Bronchial epithelial cell (primary cell): Measurements from ENCODE around the gene CFH. TPM values are rescaled to one million over a fixed set of nuclear protein-coding genes. Genes with fewer than 3 reads are reported as not detected.

Experiments used
- DNase-seq: peaks from one replicate; pipeline ENCODE4 v3.0.0-alpha.2; 2010; ENCODE audit warnings: low read depth
- FAIRE-seq: peaks from 2 replicates; lab custom pipeline; 2011; peaks lifted over from hg19 to GRCh38; lab: Jason Lieb, UNC
- H3K27me3 ChIP-seq: 2 replicates; pipeline ENCODE4 v1.5.1; 2011; ENCODE audit warnings: low read length; ENCODE audit not compliant: control insufficient read depth, insufficient read depth
- H3K36me3 ChIP-seq: 2 replicates; pipeline ENCODE4 v1.5.1; 2011; ENCODE audit warnings: low read length; ENCODE audit not compliant: control insufficient read depth, insufficient read depth
- H3K4me3 ChIP-seq: 2 replicates; pipeline ENCODE4 v1.5.1; 2011; ENCODE audit warnings: mild to moderate bottlenecking, low read depth, low read length, control low read depth
- CTCF ChIP-seq: IDR thresholded peaks from 2 replicates; pipeline ENCODE4 v1.5.1; 2011; ENCODE audit warnings: mild to moderate bottlenecking, moderate library complexity, low read length, control low read depth, inconsistent platforms; ENCODE audit not compliant: insufficient read depth, severe bottlenecking
- total RNA-seq: library from RNA; depleted of rRNA; stranded (reverse); fragments of >200 nt; gene quantifications from 2 replicates; pipeline ENCODE4 v1.2.1, GENCODE V29; 2014

Gene CFH
- total RNA-seq, 1 donor from 2014 or later = 22.9 TPM

GRCh38 chr1:196655494-196655893 lies 3.7 kb downstream of the CFH start:
- FAIRE-seq = peak; percentile 18

GRCh38 chr1:196659471-196659870 lies 7.6 kb downstream of the CFH start:
- DNase-seq (no peak), FAIRE-seq (no peak)
- Histone ChIP-seq H3K36me3 (no peaks in the 10 kb centered on the region), H3K27me3 (no peaks in the 10 kb centered on the region), H3K4me3 (no peak overlapping the region)
- no peak for TF ChIP-seq CTCF

More at GRCh38 chr1:196655494-196655893, 3.7 kb downstream of the CFH start:
- no peak for DNase-seq
- Histone ChIP-seq H3K27me3 (no peaks in the 10 kb centered on the region), H3K4me3 (no peak overlapping the region), H3K36me3 (no peaks in the 10 kb centered on the region)
- no peak for TF ChIP-seq CTCF

GRCh38 chr1:196660272-196660671 lies 8.4 kb downstream of the CFH start:
- no peak for TF ChIP-seq CTCF
- no peak overlapping the region for H3K4me3 ChIP-seq
- H3K27me3 ChIP-seq = no peaks in the 10 kb centered on the region

GRCh38 chr1:196660852-196661251 lies 9.0 kb downstream of the CFH start:
- peak overlapping the region; percentile 2 for H3K4me3 ChIP-seq
- FAIRE-seq = no peak
- no peak for TF ChIP-seq CTCF

More at GRCh38 chr1:196660272-196660671, 8.4 kb downstream of the CFH start:
- DNase-seq = no peak
- H3K36me3 ChIP-seq = no peaks in the 10 kb centered on the region
- no peak for FAIRE-seq

GRCh38 chr1:196661345-196661744 lies 9.5 kb downstream of the CFH start:
- no peak for DNase-seq
- H3K4me3 ChIP-seq = no peak overlapping the region

More at GRCh38 chr1:196660852-196661251, 9.0 kb downstream of the CFH start:
- Histone ChIP-seq H3K27me3 (no peaks in the 10 kb centered on the region), H3K36me3 (no peaks in the 10 kb centered on the region)
- DNase-seq = peak; percentile 50

More at GRCh38 chr1:196661345-196661744, 9.5 kb downstream of the CFH start:
- no peaks in the 10 kb centered on the region for H3K27me3 ChIP-seq
- H3K36me3 ChIP-seq = no peaks in the 10 kb centered on the region
- FAIRE-seq = no peak
- no peak for TF ChIP-seq CTCF
